GM18519 (cell line): ENCODE measurements around the gene CASP10.
"Not testable (repeated sequence)": the region's sequence is repeated elsewhere in the genome, so short reads cannot be mapped to it uniquely, and the experiment has no call there.

Source experiments
- ATAC-seq: cut with Tn5 transposase; IDR thresholded peaks from one replicate; pipeline ENCODE4 v1.9.1; 2021; ENCODE audit warnings: mild to moderate bottlenecking, moderate library complexity; ENCODE audit not compliant: unreplicated experiment, low FRiP score

Gene CASP10, protein sequence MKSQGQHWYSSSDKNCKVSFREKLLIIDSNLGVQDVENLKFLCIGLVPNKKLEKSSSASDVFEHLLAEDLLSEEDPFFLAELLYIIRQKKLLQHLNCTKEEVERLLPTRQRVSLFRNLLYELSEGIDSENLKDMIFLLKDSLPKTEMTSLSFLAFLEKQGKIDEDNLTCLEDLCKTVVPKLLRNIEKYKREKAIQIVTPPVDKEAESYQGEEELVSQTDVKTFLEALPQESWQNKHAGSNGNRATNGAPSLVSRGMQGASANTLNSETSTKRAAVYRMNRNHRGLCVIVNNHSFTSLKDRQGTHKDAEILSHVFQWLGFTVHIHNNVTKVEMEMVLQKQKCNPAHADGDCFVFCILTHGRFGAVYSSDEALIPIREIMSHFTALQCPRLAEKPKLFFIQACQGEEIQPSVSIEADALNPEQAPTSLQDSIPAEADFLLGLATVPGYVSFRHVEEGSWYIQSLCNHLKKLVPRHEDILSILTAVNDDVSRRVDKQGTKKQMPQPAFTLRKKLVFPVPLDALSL

DNA sequence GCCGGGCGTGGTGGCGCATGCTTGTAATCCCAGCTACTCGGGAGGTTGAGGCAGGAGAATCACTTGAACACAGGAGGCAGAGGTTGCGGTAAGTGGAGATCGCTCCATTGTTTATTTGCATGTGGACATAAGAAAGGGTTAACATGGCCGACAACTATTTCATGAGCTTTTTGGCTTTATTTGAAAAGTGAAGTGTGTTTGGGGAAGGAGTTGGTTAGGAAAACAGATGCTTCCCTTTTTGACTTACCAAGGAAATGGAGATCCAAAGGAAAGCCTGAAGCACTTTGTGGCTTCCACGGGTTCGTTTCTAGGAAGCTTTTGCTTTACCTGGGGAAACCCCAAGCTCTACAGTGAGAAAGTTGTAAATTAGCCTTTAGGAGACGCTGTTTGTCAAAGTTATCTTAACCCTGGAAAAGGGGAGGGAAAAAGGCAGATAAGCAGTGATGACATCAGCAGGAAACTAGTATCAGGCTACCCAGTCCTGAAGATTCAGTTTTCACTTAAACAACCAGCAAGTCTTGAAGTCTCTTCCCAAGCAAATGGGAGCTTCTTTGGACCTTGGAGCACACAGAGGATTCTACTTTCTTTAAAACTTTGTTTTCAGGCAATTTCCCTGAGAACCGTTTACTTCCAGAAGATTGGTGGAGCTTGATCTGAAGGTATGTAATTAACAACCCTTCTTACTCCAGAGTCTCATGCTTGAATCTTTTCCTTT, at the start of gene CASP10:
CASP10 (plus strand) TSS at position 492 of the 715 bp plus-strand sequence. CDS start 2,637 bp downstream, outside the sequence.
- peak; percentile 42 for ATAC-seq

DNA sequence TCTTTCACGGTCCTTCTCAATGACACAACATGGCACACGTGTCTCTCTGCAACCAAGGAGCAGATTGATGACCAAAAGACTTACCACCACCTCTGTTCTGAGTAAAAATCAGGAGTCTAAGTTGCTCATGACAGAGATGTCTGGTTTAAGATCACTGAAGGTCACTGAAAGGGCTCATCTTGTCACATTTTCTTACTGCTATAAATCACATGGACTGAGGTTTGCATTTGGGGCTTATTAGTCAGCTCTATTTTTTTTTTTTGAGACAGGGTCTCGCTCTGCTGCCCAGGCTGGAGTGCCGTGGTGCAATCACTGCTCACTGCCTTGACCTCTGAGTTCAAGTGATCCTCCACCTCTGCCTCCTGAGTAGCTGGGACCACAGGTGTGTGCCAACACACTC, 47.6 kb upstream of the CASP10 start:
- no peak for ATAC-seq

DNA sequence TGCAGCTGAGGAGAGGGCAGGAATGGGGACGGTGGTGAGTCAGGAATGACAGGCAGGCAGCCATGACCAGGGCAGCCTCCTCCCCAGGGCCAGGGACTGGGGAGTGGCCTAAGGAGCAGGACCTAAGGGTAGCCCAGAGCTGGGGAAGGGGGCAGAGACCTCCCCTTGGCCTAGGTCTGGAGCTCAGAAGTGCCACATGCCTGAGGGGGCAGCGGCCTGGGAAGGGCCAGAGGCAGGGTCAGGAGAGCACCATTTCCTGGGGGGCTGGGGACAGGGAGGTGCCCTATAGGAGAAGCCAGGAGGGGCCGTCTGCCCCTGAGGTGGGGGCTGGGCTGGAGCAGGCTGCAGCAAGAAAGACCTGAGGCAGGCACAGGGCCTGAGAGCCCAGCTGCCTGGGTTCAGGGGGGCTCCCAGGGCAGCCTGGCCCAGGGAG, 46.0 kb upstream of the CASP10 start:
- no peak for ATAC-seq

DNA sequence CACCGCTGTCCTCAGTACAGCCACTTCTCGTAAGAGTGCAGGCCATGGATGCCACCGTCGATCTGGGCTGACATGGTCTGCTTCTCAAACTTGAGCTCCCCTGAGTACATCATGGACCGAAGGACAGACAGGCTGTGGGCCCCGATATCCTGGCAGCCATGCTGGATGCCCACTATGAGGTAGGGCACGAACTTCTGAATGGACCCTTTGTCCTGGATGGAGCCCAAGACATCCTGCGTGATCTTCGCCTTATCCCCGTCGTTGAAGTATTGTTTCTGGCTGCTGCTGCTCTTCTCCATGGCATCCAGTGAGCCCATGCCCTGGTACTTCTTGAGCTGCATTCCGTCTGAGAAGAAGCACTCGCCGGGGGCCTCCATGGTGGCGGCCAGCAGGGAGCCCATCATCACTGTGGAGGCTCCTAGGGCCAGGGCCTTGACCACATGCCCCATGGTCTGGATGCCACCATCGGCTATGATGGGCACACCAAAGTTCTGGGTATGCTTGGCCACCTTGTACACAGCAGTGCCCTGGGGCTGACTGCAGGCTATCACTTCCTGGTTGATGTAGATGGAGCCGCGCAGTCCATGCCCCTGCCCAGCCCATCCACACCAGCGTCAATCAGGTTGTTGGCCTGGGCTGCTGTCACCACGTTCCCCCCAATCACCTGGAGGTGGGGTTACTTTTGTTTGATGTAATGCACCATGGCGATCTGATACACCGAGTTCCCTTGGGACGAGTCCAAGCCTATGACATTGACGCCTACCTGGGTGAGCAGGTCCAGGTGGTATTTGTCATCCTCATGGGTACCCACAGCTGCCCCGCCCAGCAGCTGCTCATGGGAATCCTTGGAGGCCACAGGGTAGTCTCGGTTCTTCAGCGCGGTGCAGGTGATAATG, 45.2 kb upstream of the CASP10 start:
- no peak for ATAC-seq

DNA sequence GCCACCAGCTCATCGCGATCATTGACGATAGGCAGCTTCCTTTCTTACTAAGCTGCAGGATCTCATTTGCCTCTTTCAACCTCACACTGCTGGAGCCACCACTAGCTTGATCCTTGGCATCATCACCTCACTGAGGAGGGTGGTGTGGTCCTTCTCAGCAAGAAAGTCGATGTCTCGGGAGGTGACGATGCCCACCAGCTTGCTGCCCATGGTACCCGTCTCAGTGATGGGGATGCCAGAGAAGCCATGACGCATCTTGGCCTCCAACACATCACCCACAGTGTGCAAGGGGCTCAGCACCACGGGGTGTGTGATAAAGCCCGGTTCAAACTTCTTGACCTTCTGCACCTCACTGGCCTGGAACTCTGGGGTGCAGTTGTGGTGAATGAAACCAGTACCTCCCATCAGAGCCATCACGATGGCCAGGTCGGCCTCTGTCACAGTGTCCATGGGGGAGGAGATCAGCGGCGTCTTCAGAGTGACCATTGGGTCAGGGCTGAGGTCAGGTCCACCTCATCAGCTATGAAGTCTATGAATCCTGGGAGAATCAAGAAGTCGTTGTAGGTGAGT, 44.5 kb upstream of the CASP10 start:
- no peak for ATAC-seq

DNA sequence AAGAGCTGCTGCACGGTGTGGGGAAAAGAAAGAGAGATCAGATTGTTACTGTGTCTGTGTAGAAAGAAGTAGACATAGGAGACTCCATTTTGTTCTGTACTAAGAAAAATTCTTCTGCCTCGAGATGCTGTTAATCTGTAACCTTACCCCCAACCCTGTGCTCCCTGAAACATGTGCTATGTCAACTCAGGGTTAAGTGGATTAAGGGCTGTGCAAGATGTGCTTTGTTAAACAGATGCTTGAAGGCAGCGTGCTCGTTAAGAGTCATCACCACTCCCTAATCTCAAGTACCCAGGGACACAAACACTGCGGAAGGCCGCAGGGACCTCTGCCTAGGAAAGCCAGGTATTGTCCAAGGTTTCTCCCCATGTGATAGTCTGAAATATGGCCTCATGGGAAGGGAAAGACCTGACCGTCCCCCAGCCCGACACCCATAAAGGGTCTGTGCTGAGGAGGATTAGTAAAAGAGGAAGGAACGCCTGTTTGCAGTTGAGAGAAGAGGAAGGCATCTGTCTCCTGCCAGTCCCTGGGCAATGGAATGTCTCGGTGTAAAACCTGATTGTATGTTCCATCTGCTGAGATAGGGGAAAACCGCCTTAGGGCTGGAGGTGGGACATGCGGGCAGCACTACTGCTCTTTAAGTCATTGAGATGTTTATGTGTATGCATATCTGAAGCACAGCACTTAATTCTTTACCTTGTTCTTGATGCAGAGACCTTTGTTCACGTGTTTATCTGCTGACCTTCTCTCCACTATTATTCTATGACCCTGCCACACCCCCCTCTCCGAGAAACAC, 43.8 kb upstream of the CASP10 start:
- ATAC-seq, result not testable (repeated sequence)

DNA sequence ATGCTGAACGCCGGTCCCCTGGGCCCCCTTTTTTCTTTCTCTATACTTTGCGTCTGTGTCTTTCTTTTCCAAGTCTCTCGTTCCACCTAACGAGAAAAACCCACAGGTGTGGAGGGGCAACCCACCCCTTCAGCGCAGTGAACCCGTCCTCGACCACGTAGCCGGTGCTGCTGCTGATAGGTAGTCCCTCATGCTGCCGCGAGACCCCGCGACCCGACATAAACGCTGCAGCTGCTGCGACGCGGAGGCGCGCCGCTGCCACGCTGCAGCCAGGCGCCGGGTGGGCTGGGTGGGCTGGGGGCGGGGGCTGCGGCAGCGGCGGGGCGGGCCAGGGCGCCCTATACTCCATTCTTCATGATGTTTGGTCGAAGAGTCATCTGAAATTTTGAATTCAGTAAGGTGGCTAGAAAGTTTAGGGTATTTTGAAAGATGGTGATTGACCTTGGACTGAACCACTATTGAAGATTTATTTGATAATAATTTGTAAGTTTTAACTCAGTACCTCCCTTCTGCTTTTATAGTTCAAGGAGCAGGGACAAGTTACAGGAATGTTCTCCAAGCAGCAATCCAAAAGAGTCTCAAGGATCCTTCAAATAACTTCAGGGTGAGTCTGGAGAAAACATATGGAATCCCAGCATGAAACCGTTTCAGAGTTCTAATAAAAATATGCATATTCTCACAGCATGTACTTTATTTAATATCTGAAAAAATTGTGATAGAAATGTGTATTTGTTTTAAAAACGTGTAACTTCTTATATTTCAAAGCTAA, 42.9 kb upstream of the CASP10 start:
- no peak for ATAC-seq

DNA sequence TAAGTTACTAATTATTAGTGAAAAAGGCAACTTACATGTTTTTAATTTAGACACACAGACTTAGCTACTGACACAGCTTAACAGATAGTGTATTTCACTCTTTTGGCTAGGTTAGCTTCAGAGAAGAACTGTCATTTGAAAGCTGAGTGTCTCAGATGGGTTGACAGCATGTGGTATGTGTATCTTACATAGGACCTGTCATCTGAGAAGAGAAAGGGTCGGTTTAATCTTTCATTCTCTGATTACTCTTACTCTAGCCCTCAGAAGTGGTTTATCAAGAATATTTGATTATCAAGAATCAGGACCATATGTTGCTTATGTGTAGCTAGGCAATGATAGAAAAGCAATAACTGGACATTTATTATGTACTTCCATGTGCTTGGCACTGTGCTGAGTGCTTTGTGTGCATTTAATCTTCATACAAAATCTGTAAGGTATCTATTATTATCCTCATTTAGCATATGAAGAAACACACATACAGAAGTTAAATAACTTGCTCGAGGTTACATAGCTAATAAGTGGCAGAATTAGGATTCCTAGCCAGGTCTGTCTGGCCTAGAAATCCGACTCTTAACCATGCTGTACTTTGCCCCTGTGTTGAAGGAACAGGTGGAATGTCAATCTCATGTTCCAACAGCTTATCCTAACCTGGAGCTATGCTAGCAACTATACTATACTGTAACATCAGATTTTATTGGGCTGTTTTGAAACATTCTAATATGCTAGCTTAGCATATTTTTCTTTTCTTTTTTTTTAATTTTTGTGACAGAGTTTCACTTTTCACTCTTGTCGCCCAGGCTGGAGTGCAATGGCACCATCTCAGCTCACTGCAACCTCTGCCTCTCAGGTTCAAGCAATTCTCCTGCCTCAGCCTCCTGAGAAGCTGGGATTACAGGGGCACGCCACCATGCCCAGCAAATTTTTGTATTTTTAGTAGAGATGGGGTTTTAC, 38.6 kb upstream of the CASP10 start:
- ATAC-seq, result no peak

DNA sequence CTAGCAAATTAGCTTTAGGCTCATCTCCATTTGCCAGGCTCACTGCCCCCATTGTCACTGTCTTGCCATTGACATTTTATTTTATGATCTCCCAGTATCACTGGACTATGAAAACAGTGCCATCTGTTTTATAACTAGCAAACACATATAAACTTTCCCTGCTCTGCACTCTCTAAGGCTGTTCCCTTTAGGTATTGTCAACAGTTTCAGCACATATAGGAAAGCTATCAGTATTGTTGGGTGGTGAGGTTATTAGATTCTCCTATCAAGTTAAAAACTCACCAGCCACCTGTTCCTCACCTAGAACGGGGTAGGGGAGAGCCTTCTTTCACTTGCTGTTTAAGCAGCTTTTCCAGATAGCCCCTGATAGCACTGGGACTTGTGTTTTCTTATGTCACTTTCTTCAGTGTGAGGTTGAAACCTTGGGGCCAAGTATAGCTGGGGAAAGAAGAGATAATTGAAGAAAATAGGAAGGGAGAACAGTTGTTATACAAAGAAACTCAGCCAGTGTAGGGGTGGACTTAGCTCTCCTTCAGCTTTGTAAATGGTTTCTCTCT, 34.4 kb upstream of the CASP10 start:
- ATAC-seq, result no peak

DNA sequence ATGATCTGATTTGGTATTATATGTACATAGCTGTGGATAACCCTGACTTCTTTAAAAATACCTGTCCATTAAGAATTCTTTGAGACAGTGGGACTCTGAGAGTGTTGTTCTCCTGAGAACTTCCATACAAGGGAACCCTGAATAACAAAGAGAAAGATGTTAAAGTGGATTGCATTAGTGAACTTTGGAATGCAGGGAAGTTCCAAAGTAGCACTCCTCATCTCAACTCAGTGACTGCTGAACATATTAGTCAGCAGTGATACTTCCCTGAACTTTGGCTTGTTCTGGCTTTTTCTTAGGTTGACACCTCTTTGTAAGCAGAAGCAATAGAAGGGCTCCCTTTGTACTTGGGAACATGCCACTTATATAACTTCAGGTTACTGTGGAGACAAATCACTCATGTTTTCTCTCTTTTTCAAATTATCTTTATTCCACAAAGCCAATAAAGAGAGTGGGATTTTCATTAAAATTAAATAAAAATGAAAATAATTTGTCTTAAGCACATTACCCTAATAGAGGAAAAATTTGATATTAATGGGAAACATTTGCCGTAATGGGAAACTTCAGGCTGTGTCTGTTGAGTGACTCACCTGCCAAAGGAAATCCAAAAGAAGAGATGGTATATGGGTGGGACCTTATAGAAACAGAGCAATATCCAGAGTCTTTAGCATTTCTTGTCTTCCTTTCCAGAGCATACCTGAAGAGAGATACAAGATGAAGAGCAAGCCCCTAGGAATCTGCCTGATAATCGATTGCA, 33.7 kb upstream of the CASP10 start:
- ATAC-seq, result no peak

DNA sequence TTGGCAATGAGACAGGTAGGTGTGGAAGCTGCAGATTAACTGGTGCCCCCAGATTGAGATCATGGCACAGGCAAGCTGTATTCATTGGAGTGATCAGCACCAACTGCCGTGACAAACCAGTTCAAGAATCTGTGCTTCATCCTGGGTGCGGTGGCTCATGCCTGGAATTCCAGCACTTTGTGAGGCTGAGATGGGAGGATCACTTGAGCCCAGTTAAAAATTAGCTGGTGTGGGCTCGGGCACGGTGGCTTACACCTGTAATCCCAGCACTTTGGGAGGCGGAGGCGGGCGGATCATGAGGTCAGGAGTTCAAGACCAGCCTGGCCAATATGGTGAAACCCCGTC, 33.1 kb upstream of the CASP10 start:
- not testable (repeated sequence) for ATAC-seq

DNA sequence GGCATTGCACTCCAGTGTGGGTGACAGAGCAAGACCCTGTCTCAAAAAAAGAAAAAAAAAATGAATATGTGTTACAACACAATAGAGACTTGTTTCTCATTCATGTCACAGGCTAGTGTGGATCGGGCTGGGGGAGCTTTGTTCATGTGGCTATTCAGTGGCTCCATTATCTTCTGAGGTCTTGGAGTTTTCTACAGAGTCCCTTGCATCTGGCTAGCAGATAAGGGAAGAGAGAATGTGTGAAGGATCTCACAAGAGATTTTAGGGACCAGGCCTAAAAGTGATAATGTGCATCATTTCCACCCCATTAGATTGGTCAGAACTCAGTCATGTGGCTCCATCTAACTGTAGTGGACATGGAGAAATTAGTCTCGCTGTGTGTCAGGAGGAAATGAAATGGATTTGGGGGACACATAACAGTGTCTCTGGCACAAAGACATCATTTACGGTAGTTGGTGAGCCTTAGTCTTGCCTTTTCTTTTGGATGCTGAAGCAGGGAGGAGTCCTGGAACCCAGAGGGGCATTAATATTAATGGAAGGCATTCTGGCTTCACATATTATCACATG, 32.4 kb upstream of the CASP10 start:
- no peak for ATAC-seq

DNA sequence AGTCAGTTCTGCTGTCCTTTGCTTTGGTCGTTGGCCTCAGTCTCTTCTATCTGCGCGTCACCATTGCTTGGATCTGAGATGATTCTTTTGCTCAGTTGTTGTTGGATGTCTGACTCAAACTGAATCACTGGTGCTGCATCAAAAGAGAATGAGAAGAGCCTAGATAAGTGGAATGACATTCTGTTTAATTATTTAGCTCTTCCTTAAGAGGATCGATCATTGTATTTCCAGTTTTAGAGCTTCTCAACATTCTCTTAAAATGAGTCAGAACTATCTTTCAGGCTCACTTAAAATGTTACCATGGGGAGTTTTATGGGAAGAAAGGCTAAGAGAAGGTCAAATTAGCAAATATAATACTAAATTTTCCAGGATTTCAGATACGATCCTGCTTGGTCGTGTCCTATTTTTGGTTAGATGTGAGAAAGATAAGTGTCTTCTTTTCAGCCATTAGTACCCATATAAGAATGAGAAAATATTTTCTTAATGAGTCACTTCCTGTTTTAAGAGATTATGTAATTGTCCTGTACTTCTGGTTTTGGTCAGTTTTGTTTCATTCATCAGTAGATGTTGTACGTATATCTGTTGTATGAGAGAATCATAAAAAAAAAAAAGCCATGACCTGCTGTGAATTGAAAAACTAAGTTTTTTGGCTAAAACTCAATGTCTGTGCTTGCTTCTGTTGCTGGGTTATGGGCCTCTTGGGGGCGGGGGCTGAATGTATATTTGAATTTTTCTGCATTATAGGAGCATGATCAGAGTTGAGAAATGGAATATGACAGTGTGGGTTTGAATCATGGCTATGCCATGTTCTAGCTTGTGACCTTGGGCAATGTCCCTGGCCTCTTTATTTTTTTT, 31.6 kb upstream of the CASP10 start:
- ATAC-seq, result peak; percentile 82

DNA sequence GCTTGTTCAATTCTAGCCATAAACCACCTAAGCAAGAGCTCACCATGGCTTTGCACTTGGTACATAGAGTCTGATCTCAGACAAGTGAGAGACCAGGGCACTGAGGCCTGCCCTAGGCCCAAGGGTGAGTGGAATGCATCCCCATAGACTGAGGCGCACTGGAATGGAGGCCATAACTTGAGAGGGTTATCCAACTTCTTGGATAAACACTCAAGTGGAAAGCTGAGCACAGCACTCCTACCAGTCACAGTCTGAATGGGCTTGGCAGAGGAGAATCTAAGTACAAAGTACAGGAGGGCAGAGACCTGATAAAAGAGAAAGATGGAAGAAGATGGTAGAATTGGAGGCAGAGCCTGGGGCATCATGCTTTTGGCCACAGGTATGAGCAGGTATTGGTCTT, 30.4 kb upstream of the CASP10 start:
- no peak for ATAC-seq

DNA sequence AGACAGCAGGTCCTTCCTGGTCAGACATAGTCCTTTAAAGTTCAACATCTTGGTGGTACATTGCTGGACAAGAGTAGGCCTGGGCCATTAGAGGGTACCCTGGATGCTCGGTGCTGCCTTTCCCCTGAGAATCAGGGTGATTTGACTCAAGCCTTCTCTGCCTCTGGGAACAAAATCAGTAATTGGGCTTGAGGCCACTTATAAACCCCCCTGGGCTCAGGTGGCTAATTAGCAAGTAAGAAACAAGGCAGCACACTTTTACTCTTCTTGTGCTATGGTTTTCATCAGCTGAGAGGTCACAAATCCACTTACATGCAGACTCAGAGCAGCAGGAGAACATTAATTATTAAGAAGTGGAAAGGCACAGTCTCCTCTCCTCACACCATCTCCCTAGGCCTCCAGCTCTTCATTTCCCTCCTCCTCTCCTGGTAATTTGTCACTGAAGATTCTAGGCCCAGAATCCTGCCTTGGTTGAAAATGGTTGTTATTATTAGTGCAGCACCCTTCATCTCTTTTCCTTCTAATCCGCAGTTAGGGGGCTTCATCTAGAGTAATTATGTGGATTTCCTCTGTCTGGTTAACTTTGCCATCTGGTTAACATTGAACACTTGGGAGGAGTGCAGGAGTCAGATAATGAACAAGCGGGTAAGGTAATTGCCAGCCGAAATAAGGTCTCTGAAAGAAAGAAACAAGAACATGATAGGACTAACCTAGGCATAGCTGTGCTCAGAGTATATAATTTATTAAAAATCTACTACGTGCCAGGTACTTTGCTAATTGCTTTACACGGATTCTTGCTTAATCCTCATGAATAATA, 29.7 kb upstream of the CASP10 start:
- no peak for ATAC-seq
